LoVo (cell line): ENCODE data around the gene CEP112.

Source experiments
- DNase-seq: peaks from one replicate; pipeline ENCODE4 v3.0.0-alpha.2; 2016; ENCODE audit warnings: low spot score

The CEP112 gene

GRCh38 chr17:65988451-65988850 lies 203.5 kb downstream of the CEP112 start:
- no peak for DNase-seq

GRCh38 chr17:65987988-65988387 lies 203.9 kb downstream of the CEP112 start:
- DNase-seq, result peak; percentile 67

- no peak for DNase-seq
These were observed 206.4 kb downstream of the CEP112 start for GRCh38 chr17:65985571-65985970.

- no peak for DNase-seq
These were observed 207.6 kb downstream of the CEP112 start for GRCh38 chr17:65984299-65984698.

GRCh38 chr17:65978871-65979270 lies 213.1 kb downstream of the CEP112 start:
- no peak for DNase-seq

GRCh38 chr17:65977041-65977440 lies 214.9 kb downstream of the CEP112 start:
- no peak for DNase-seq

GRCh38 chr17:65975878-65976277 lies 216.1 kb downstream of the CEP112 start:
- no peak for DNase-seq

- no peak for DNase-seq
These were observed 218.7 kb downstream of the CEP112 start for GRCh38 chr17:65973237-65973636.

GRCh38 chr17:65967372-65967771 lies 224.6 kb downstream of the CEP112 start:
- DNase-seq, result no peak

GRCh38 chr17:65966072-65966695 lies 225.7 kb downstream of the CEP112 start:
- no peak for DNase-seq

GRCh38 chr17:65963179-65963578 lies 228.8 kb downstream of the CEP112 start:
- DNase-seq, result no peak

GRCh38 chr17:65959630-65960029 lies 232.3 kb downstream of the CEP112 start:
- no peak for DNase-seq

- DNase-seq, result no peak
These were observed 235.1 kb downstream of the CEP112 start for GRCh38 chr17:65956814-65957213.

GRCh38 chr17:65954148-65954449 lies 237.8 kb downstream of the CEP112 start:
- DNase-seq, result no peak

GRCh38 chr17:65953316-65954147 lies 238.4 kb downstream of the CEP112 start:
- no peak for DNase-seq

- no peak for DNase-seq
These were observed 239.3 kb downstream of the CEP112 start for GRCh38 chr17:65952586-65952985.

- DNase-seq, result no peak
These were observed 239.9 kb downstream of the CEP112 start for GRCh38 chr17:65952015-65952414.

- DNase-seq, result no peak
These were observed 244.1 kb downstream of the CEP112 start for GRCh38 chr17:65947831-65948230.

GRCh38 chr17:65942592-65942991 lies 249.3 kb downstream of the CEP112 start:
- DNase-seq, result no peak

GRCh38 chr17:65941356-65941899 lies 250.5 kb downstream of the CEP112 start:
- DNase-seq, result no peak

GRCh38 chr17:65936013-65936412 lies 255.9 kb downstream of the CEP112 start:
- no peak for DNase-seq

GRCh38 chr17:65933290-65933689 lies 258.6 kb downstream of the CEP112 start:
- DNase-seq, result no peak
